SIG-M5 (cell line): ENCODE results near the gene HIVEP1.
A peak's percentile ranks its signal among the peaks of the same experiment; 100 is the strongest.

Source experiments
- DNase-seq: peaks from one replicate; lab custom pipeline; 2025; lab: John Stamatoyannopoulos, UW

HIVEP1 gene

GRCh38 chr6:12196326-12196936, 184.3 kb downstream of the HIVEP1 start:
- DNase-seq: no peak

- DNase-seq: no peak
Observed at GRCh38 chr6:12198851-12199250, 186.7 kb downstream of the HIVEP1 start.

DNA sequence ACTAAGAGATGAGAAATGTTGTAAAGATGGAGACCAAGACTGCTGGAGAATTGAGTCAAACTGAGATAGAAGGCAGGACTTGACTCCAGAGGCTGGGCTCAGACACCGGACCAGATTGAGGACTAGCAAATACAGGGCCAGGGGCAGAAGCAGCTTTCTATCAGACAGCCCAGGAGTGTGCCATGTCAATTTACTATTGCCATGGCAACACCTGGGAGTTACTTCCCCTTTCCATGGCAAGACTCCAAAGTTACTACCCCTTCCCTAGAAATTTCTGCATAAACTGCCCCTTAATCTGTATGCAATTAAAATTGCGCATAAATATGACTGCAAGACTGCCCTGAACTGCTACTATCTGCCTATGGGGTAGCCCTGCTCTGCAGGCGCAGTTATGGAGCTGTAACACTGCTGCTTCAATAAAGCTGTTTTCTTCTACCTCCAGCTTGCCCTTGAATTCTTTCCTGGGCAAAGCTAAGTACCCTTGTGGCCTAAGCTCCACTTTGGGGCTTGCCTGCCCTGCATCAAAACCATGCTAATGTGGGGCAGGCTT, 188.0 kb downstream of the HIVEP1 start:
- no peak for DNase-seq

DNA sequence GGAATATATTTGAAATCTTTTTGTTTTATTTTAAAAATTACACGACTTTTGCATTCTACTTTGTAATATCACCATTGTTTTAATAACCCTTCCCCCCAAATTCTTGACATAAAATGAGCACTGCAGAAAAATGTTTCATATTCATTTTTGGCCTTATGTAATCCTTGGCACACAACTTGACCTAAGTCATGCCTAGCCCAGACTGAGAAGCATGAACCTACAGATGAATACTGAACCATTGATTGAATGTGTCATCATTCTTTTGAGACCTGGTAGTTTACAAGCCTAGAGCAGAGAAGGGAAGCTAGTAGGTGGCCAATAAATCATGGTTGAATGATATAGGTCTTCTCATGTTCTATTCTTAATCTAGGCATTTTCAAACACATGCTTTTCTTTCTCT, 188.6 kb downstream of the HIVEP1 start:
- no peak for DNase-seq

GRCh38 chr6:12203001-12203400, 190.9 kb downstream of the HIVEP1 start:
- no peak for DNase-seq

GRCh38 chr6:12208190-12208589, 196.1 kb downstream of the HIVEP1 start:
- DNase-seq: peak; percentile 52

DNA sequence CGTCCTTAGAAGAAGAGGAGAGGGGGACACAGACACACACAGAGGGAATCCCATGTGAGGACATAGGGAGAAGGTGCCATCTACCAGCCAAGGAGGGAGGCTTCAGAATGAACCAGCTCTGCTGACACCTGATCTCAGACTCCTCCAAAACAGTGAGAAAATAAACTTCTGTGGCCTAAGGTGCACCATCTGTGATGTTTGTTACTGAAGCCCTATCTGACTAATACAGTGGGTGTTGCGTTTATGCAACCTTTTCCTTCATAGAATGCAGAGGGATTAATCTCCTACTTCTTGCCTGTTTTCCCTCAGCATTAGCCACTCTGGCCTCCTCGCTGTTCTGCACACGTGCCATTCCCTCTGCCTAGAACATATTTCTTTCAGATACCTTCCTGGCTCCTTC, 196.6 kb downstream of the HIVEP1 start:
- DNase-seq: no peak
